ENCODE data around the gene VSTM4.

The VSTM4 gene

GRCh38 chr10:49105076-49105475 lies 10.2 kb downstream of the VSTM4 start:
- Histone ChIP-seq H3K27me3 (ENCODE audit: insufficient read depth, poor library complexity, severe bottlenecking) (peaks cover 2% of the 10 kb centered on the region), H3K27ac (replicated peaks) (no peak overlapping the region), H3K4me3 (replicated peaks; ENCODE audit: insufficient read depth, low read length) (no peak overlapping the region)
- TF ChIP-seq CTCF (IDR thresholded peaks at IDR 0.05; ENCODE audit: insufficient read depth, low read length) = no peak
- no peak for DNase-seq (ENCODE audit: low read depth in 1 of 2, low spot score in 1 of 2)

- Histone ChIP-seq H3K4me3 (replicated peaks; ENCODE audit: insufficient read depth, low read length) (no peak overlapping the region), H3K27ac (replicated peaks) (no peak overlapping the region), H3K27me3 (ENCODE audit: insufficient read depth, poor library complexity, severe bottlenecking) (peaks cover 5% of the 10 kb centered on the region)
- no peak for TF ChIP-seq REST (IDR thresholded peaks at IDR 0.05; ENCODE audit: insufficient replicate concordance, low read depth)
- TF ChIP-seq GABPA (IDR thresholded peaks at IDR 0.05; ENCODE audit: low read depth) = no peak
- no peak for TF ChIP-seq POLR2AphosphoS5 (IDR thresholded peaks at IDR 0.05; ENCODE audit: low read depth)
- TF ChIP-seq SPI1 (IDR thresholded peaks at IDR 0.05; ENCODE audit: borderline replicate concordance, low read depth) = no peak
- TF ChIP-seq CTCF (IDR thresholded peaks at IDR 0.05; ENCODE audit: insufficient read depth, low read length) = no peak
- DNase-seq (ENCODE audit: low read depth in 1 of 2, low spot score in 1 of 2) = no peak
These were observed 11.0 kb downstream of the VSTM4 start for GRCh38 chr10:49104323-49104722.

GRCh38 chr10:49103761-49104160 lies 11.6 kb downstream of the VSTM4 start:
- no peak for TF ChIP-seq REST (IDR thresholded peaks at IDR 0.05; ENCODE audit: insufficient replicate concordance, low read depth)
- no peak for TF ChIP-seq SPI1 (IDR thresholded peaks at IDR 0.05; ENCODE audit: borderline replicate concordance, low read depth)
- no peak for TF ChIP-seq POLR2AphosphoS5 (IDR thresholded peaks at IDR 0.05; ENCODE audit: low read depth)
- no peak for TF ChIP-seq CTCF (IDR thresholded peaks at IDR 0.05; ENCODE audit: insufficient read depth, low read length)
- no peak for TF ChIP-seq GABPA (IDR thresholded peaks at IDR 0.05; ENCODE audit: low read depth)
- Histone ChIP-seq H3K4me3 (replicated peaks; ENCODE audit: insufficient read depth, low read length) (no peak overlapping the region), H3K27ac (replicated peaks) (no peak overlapping the region), H3K27me3 (ENCODE audit: insufficient read depth, poor library complexity, severe bottlenecking) (peaks cover 5% of the 10 kb centered on the region)
- no peak for DNase-seq (ENCODE audit: low read depth in 1 of 2, low spot score in 1 of 2)

- TF ChIP-seq POLR2AphosphoS5 (IDR thresholded peaks at IDR 0.05; ENCODE audit: low read depth) (no peak), GABPA (IDR thresholded peaks at IDR 0.05; ENCODE audit: low read depth) (no peak), REST (IDR thresholded peaks at IDR 0.05; ENCODE audit: insufficient replicate concordance, low read depth) (no peak), CTCF (IDR thresholded peaks at IDR 0.05; ENCODE audit: insufficient read depth, low read length) (no peak), SPI1 (IDR thresholded peaks at IDR 0.05; ENCODE audit: borderline replicate concordance, low read depth) (no peak)
These were observed 16.3 kb downstream of the VSTM4 start for GRCh38 chr10:49099046-49099445.

More at GRCh38 chr10:49099046-49099445, 16.3 kb downstream of the VSTM4 start:
- DNase-seq (ENCODE audit: low read depth in 1 of 2, low spot score in 1 of 2) = no peak
- peaks cover 5% of the 10 kb centered on the region for H3K27me3 ChIP-seq (ENCODE audit: insufficient read depth, poor library complexity, severe bottlenecking)
- H3K27ac ChIP-seq (replicated peaks) = no peak overlapping the region
- no peak overlapping the region for H3K4me3 ChIP-seq (replicated peaks; ENCODE audit: insufficient read depth, low read length)

All from HL-60 (cell line).